Caco-2 (cell line): ENCODE measurements around the gene TSR3. TPM values are rescaled to one million over a fixed set of nuclear protein-coding genes. Genes with fewer than 3 reads are reported as not detected.
A peak's percentile ranks its signal among the peaks of the same experiment; 100 is the strongest.

Source experiments
- BruUV-seq: library from RNA; stranded (reverse); fragments of 400-500 nt; replicated peaks from 2 replicates; lab custom pipeline; 2021; lab: Mats Ljungman, UMichigan
- CTCF ChIA-PET: fragments of 300-600 bp; sonication (Branson Sonifier 250); formaldehyde crosslinking; loops from one replicate; lab custom pipeline; 2022; ENCODE audit warnings: antibody characterized with exemption; lab: Charles Lee
- POLR2A ChIA-PET: fragments of 300-600 bp; sonication (Branson Sonifier 250); formaldehyde crosslinking; loops from one replicate; lab custom pipeline; 2022; ENCODE audit warnings: antibody characterized with exemption; lab: Charles Lee
- DNase-seq, 2 experiments: peaks; one replicate each; pipeline versions ENCODE4 v3.0.0 to v3.0.0-alpha.2; 2020 to 2022
- H3K27me3 ChIP-seq: replicated peaks from 2 replicates; pipeline ENCODE4 v1.6.0; 2011; ENCODE audit warnings: low read length; ENCODE audit not compliant: control insufficient read depth, insufficient read depth
- H3K36me3 ChIP-seq: 2 replicates; pipeline ENCODE4 v1.5.1; 2011; ENCODE audit warnings: low read length; ENCODE audit not compliant: control insufficient read depth, insufficient read depth
- H3K4me1 ChIP-seq: fragments of 250-450 bp; sonication (Bioruptor Pico); 2 replicates; pipeline ENCODE4 v1.5.1; 2020; ENCODE audit warnings: mild to moderate bottlenecking
- H3K4me3 ChIP-seq: 2 replicates; pipeline ENCODE4 v1.5.1; 2011; ENCODE audit warnings: low read depth, mild to moderate bottlenecking, control low read depth, low read length
- H3K9me3 ChIP-seq: fragments of 250-450 bp; sonication (Bioruptor Pico); 2 replicates; pipeline ENCODE4 v1.5.1; 2020; ENCODE audit warnings: mild to moderate bottlenecking, moderate library complexity
- H3K27ac Mint-ChIP-seq: one replicate; pipeline ENCODE4 v1.8.0; 2022; ENCODE audit warnings: mixed read lengths; ENCODE audit not compliant: unreplicated experiment
- H3K27me3 Mint-ChIP-seq: one replicate; pipeline ENCODE4 v1.8.0; 2022; ENCODE audit warnings: mixed read lengths; ENCODE audit not compliant: insufficient read depth, unreplicated experiment
- H3K36me3 Mint-ChIP-seq: one replicate; pipeline ENCODE4 v1.8.0; 2022; ENCODE audit warnings: mild to moderate bottlenecking, mixed read lengths; ENCODE audit not compliant: insufficient read depth, unreplicated experiment
- H3K4me1 Mint-ChIP-seq: one replicate; pipeline ENCODE4 v1.8.0; 2022; ENCODE audit warnings: low read depth, mixed read lengths; ENCODE audit not compliant: unreplicated experiment
- H3K4me3 Mint-ChIP-seq: one replicate; pipeline ENCODE4 v1.8.0; 2022; ENCODE audit warnings: mild to moderate bottlenecking, moderate library complexity, mixed read lengths; ENCODE audit not compliant: unreplicated experiment
- H3K9me3 Mint-ChIP-seq: one replicate; pipeline ENCODE4 v1.8.0; 2022; ENCODE audit warnings: mixed read lengths; ENCODE audit not compliant: unreplicated experiment
- CTCF ChIP-seq, 2 experiments: fragments of 200-600 bp in 1 of 2; IDR thresholded peaks; 1 replicate in 1 of 2; 2 replicates in 1 of 2; pipeline versions ENCODE4 v1.5.1 to v1.8.0; 2011 to 2022; ENCODE audit warnings: antibody characterized with exemption in 1 of 2, control low read depth in 1 of 2, inconsistent platforms in 1 of 2, low read depth in 1 of 2, low read length in 1 of 2, mild to moderate bottlenecking in 1 of 2, moderate library complexity in 1 of 2; ENCODE audit not compliant: insufficient read depth in 1 of 2, severe bottlenecking in 1 of 2, unreplicated experiment in 1 of 2
- intact Hi-C: fragments of 100-400 bp; cut with micrococcal nuclease; formaldehyde crosslinking; loops from one replicate; pipeline ENCODE4 v1.10.0; 2022; ENCODE audit not compliant: unreplicated experiment
- total RNA-seq: library from RNA; stranded (reverse); gene quantifications from 2 replicates; pipeline ENCODE4 v1.2.3, GENCODE V29; 2022

The TSR3 gene
- total RNA-seq, 1 experiment from 2014 or later: 48.6 TPM

- no peak for TF ChIP-seq CTCF (IDR thresholded peaks at IDR 0.05; ENCODE audit: insufficient read depth in 1 of 2, low read depth in 1 of 2, low read length in 1 of 2, severe bottlenecking in 1 of 2, unreplicated experiment in 1 of 2)
- Histone ChIP-seq H3K36me3 (no peaks in the 10 kb centered on the region; the same call in none of the 2 replicates), H3K9me3 (no peaks in the 10 kb centered on the region), H3K4me3 (peak within 1 kb of the TSS; percentile 79), H3K4me1 (peaks cover 5% of the 10 kb centered on the region; the same call in 1 of the 2 replicates), H3K27me3 (no peaks in the 10 kb centered on the region)
- intact Hi-C loops: no loop called here
- Mint-ChIP-seq H3K27ac (peak within 1 kb of the TSS; percentile 99), H3K9me3 (no peaks in the 10 kb centered on the region), H3K27me3 (no peaks in the 10 kb centered on the region), H3K4me1 (no peaks in the 10 kb centered on the region), H3K4me3 (peak within 1 kb of the TSS; percentile 100), H3K36me3 (peaks cover 30% of the 10 kb centered on the region)
- ChIA-PET CTCF (no interaction called here), POLR2A (interaction anchor here (0.6 to 1.6 kb wide), 5 partner anchors 10 to 402 kb away, joined by 3 to 6 read pairs (median 4); partner anchors contain the start of genes CRAMP1 and IFT140)
- DNase-seq: peak; percentile 96 to 98
- BruUV-seq: no TSS peak
Measured at GRCh38 chr16:1308977-1309885, 42.4 kb downstream of the TSR3 start, which contains the start of gene UBE2I. Gene UBE2I (plus strand): TSS chr16:1309636. CDS start chr16:1314031, 4,395 bp downstream.

- DNase-seq: no peak
- no peaks in the 10 kb centered on the region for H3K27me3 Mint-ChIP-seq
- peaks cover 5% of the 10 kb centered on the region; the same call in 1 of the 2 replicates for H3K4me1 ChIP-seq
- H3K4me3 ChIP-seq: peak overlapping the region; percentile 50
- peak overlapping the region; percentile 100 for H3K4me3 Mint-ChIP-seq
- H3K27me3 ChIP-seq: no peaks in the 10 kb centered on the region
- intact Hi-C loops: no loop called here
- TF ChIP-seq CTCF (IDR thresholded peaks at IDR 0.05; ENCODE audit: insufficient read depth in 1 of 2, low read depth in 1 of 2, low read length in 1 of 2, severe bottlenecking in 1 of 2, unreplicated experiment in 1 of 2): no peak
- no peaks in the 10 kb centered on the region for H3K9me3 ChIP-seq
- peaks cover 23% of the 10 kb centered on the region for H3K36me3 Mint-ChIP-seq
- H3K27ac Mint-ChIP-seq: peak overlapping the region; percentile 99
- ChIA-PET CTCF (no interaction called here), POLR2A (interaction anchor here (0.6 to 1.6 kb wide), 4 partner anchors 9 to 403 kb away, joined by 3 to 6 read pairs (median 4); partner anchors contain the start of genes CRAMP1 and IFT140)
- no peaks in the 10 kb centered on the region; the same call in none of the 2 replicates for H3K36me3 ChIP-seq
- H3K9me3 Mint-ChIP-seq: no peaks in the 10 kb centered on the region
- H3K4me1 Mint-ChIP-seq: no peaks in the 10 kb centered on the region
- BruUV-seq: no TSS peak
Measured at GRCh38 chr16:1308036-1308976, 43.4 kb downstream of the TSR3 start.
